HG02852 (cell line): ENCODE results near the gene LUZP1.
"Not testable (repeated sequence)": the region's sequence is repeated elsewhere in the genome, so short reads cannot be mapped to it uniquely, and the experiment has no call there.

Source experiments
- ATAC-seq: cut with Tn5 transposase; IDR thresholded peaks from one replicate; pipeline ENCODE4 v1.9.1; 2021; ENCODE audit warnings: mild to moderate bottlenecking, moderate library complexity; ENCODE audit not compliant: unreplicated experiment

LUZP1 gene

GRCh38 chr1:23188936-23189452 is 20.3 kb upstream of the LUZP1 start:
- ATAC-seq, result not testable (repeated sequence)

GRCh38 chr1:23188434-23188884 is 19.8 kb upstream of the LUZP1 start:
- no peak for ATAC-seq

- ATAC-seq, result no peak
Observed at GRCh38 chr1:23187637-23188036, 19.0 kb upstream of the LUZP1 start.

- no peak for ATAC-seq
Observed at GRCh38 chr1:23185381-23185780, 16.7 kb upstream of the LUZP1 start.

- ATAC-seq, result no peak
Observed at GRCh38 chr1:23184212-23184934, 15.7 kb upstream of the LUZP1 start.

GRCh38 chr1:23179862-23180261 is 11.2 kb upstream of the LUZP1 start:
- ATAC-seq, result no peak

GRCh38 chr1:23178950-23179349 is 10.3 kb upstream of the LUZP1 start:
- no peak for ATAC-seq

- ATAC-seq, result no peak
Observed at GRCh38 chr1:23178414-23178813, 9.8 kb upstream of the LUZP1 start.

- no peak for ATAC-seq
Observed at GRCh38 chr1:23177438-23178380, 9.1 kb upstream of the LUZP1 start.

- ATAC-seq, result no peak
Observed at GRCh38 chr1:23177031-23177430, 8.4 kb upstream of the LUZP1 start.

GRCh38 chr1:23174426-23175110 is 5.9 kb upstream of the LUZP1 start:
- ATAC-seq, result no peak

- no peak for ATAC-seq
Observed at GRCh38 chr1:23171181-23171755, 2.6 kb upstream of the LUZP1 start.

- no peak for ATAC-seq
Observed at GRCh38 chr1:23169727-23170335, 1.2 kb upstream of the LUZP1 start.

GRCh38 chr1:23169195-23169575 is 529 bp upstream of the LUZP1 start:
- ATAC-seq, result no peak

GRCh38 chr1:23168079-23168444 is 594 bp downstream of the LUZP1 start:
- no peak for ATAC-seq

GRCh38 chr1:23167353-23168078 is 1.1 kb downstream of the LUZP1 start:
- ATAC-seq, result no peak

- ATAC-seq, result no peak
Observed at GRCh38 chr1:23166854-23167253, 1.8 kb downstream of the LUZP1 start.

GRCh38 chr1:23163395-23163794 is 5.3 kb downstream of the LUZP1 start:
- ATAC-seq, result no peak

- no peak for ATAC-seq
Observed at GRCh38 chr1:23159963-23160877, 8.4 kb downstream of the LUZP1 start.
